HG02642 (cell line): ENCODE measurements around the gene TEX51.

Source experiments
- ATAC-seq: cut with Tn5 transposase; IDR thresholded peaks from one replicate; pipeline ENCODE4 v1.9.1; 2021; ENCODE audit warnings: mild to moderate bottlenecking; ENCODE audit not compliant: unreplicated experiment, poor library complexity

The TEX51 gene

DNA sequence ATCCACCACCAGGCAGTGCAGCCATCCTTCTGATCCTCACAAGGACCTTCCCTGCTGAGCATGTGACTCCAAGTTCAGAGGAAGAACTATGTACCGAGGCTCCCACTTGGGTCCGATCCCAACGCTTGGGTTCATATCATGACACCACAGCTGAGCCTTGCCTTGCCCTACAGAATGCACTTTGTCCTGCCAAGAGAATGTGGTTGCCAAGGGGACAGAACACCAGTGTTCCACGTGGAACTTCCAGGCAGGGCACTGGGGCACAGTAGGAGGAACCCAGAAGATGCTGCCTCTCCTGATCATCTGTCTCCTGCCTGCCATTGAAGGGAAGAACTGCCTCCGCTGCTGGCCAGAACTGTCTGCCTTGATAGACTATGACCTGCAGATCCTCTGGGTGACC is at the start of gene TEX51:
Gene TEX51, plus strand, starts transcription at position 255 of the 400 bp plus-strand sequence. Its CDS starts 29 bp downstream, at position 284.
- no peak for ATAC-seq

DNA sequence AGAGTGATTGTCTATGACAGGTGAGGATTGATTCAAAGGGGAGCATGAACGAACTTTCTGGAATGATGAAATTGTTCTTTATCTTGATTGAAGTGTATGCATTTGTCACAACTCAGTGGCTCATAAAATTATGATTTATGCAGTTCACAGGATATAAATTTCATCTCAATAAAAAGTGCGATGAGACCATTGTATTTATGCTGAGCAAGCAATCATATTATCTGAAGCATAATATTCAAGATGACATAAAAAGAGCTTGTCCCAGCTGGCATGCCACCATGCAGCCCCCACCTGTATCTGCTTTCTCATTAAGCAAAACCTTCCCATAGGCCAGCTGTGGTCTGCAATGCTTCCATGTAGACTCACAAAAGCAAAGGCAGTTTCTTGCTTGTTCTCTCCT is 49.6 kb upstream of the TEX51 start:
- no peak for ATAC-seq

DNA sequence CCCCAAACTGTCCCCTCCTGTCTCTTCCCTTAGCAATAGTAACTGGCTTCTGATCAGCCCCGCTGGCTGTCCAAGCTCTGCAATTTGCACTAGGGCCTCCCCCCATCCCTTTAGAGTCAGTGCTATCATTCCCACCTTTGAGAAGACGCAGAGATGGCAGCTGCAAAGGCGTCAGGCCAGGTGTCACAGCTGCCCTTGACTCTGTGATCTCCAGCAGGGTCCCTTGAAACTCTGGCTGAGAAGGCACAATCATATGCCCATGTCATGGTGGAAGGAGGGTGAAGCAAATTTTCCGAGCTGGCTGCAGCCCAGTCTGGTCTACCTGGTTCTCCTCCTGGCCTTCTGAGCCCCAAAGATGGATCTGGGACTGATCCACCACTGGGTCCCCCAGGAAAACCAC is 49.2 kb upstream of the TEX51 start:
- no peak for ATAC-seq

DNA sequence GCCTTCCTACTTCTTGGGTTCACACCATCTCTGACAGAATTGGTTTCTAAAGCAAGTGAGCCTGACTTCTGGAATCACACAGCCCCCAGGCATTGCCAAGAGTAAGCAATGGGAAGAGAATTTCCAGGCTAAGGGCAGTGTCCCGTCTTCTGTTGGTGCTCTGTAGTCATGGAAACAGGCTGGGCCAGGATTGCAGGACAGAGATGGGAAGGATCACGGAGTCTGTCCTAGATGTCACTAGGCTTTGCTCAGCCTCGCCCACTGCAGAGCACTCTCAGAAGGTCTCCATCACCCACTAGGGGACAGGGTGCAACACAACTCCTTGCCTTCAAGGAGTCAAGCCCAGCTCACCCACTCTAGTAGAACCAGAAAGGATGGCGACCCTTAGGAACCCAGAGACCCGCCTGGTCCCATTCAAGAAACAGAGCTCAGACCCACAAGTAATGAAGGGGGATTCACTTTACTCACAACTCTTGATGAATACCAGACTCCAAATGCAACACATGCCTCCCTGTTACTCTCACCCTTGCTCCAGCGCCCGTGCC is 48.6 kb upstream of the TEX51 start:
- no peak for ATAC-seq

DNA sequence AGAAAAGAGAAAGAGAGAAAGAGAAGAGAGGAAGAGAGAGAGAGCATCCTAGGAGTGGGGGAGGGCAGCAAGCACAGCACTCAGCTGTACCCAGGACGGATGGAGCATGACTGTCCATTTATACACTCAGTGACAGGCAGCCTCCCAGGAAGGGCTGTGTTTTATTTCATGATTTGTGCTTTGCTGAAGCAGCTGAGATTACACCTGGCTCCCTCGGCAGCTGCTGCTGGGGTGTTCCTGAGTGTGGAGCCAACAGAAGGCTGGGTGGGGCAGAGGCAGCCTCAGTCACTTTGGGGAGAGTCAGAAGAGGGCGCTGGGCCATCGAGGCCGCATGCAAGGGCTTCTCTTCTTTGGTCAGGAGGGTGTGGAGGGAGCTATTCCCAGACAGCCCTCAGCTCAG is 47.8 kb upstream of the TEX51 start:
- no peak for ATAC-seq

DNA sequence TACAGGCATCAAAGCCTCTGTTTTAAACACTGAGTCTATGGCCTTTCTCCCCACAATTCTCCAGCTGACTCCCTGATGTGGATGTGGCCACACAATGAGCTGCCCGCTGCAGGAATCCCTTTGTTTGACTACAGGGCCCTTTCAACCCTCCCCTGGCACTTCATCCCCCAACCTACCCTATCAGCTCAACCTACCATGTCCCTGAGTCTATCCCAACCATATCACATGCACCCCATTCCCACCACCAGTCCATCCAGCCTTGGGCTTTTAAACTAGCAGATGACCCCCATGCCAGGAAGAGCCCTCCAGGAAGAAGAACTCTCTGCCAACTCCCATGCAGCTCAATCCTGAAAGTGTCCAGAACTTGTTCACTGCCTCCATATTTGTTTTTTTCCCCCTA is 46.9 kb upstream of the TEX51 start:
- ATAC-seq = no peak

DNA sequence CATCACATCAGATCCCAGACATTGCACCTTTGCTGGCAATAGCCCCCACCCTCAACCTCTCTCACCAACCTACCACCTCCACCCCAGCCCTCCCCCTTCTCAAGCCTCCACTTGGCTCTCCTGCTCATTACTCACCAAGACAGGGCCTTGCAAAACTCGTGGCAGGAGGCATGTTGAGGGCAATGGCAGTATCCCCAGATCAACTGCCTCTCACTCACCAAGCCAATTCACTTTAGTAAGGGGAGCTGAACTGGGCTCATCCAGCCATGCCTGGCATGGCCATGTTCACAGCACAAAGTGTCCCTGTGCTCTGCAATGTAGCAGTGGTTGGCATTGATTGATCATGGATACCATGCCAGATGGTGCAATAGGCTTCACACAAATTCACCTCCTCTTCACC is 46.3 kb upstream of the TEX51 start:
- no peak for ATAC-seq

DNA sequence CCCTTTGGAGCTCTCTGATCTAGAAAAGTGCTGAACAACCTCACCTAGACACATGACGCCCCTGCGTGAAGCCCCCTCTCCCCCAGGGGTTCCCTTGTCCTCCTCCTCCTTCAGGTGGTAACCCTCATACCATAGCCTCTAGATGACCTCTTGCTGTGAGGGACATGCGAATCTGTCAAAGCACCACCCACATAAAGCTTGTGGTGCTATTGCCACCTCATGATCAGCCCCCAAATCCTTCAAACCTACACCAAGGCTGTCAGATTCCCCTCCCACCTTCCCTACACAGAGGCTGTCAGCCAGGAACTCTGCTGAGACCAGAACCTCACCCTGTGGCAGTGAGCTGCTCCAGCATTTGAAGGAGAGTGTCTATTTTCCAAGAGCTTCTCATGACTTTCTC is 43.1 kb upstream of the TEX51 start:
- ATAC-seq = no peak

DNA sequence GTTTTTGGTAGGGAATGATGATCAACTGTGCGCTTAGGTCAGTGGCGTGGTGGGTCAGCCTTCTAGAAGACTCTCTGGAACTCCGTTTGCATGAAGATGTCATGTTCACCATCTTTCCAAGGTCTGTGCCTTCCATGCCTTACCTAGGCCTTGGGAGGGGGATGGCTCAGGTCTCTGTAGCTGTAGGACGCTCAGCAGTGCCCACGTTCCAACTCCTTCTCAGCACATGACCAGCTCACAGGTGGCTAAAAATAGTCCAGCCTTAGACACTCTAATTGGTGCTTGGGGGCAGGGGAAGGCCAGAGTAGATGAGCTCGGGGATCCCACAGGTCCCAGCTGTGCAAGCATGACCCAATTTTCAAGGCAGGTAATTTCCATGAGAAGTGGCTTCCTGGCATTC is 42.3 kb upstream of the TEX51 start:
- no peak for ATAC-seq

DNA sequence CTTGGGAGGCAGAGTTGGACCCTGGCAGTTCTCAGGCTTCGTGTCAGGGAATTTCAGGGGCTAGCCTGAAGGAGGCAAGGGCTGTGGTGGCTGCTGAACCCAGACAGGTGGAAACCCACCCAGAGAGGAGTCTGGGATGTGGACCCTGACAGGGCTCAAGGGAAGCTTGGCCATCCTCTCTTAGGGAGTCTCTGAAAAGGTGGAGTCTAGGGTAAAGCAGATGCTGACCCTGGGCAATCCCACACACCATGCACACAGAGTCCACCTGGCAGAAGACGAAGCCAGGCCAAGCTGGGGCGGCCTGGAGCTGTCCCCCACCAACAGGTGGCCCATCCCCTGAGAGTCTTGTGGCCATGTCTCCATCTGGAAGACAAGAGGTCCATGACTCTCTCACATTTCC is 41.2 kb upstream of the TEX51 start:
- no peak for ATAC-seq

DNA sequence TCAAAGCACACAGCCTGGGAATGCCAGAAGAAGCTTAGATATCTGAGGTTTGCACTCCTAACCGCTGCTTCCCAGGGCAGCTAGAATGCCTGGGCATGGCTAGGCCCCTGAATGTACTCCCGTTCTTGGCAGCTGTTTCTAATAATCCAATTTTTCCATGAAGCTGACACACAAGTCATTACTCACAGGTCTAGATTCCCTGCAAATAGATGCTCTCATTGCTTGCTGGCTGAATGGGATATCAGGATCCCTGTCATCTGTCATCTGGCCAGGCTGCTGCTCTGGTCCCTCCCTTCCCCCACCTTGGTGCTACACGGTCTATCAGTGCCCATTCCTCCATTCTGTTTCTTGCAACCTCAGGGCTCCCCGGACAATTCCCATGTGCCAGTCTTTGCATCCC is 40.7 kb upstream of the TEX51 start:
- no peak for ATAC-seq

DNA sequence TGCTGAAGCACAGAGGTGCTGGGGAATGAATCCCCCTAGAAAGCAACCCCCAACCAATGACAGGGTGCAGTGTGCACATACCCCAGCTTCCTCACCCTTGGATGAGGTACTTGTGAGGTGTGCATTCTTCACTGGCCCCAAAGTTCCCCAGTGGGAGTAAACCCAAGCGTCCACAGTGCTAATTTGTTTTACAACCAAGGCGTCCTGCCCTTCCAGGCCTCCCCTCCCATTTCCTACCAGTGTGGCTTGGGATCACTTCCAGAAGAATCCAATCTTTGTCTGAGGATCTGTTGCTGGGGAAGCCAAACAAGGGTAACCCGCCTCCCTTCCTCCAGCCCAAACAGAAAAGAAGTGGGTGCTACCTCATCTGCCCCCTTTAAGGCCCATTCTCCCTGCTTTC is 40.3 kb upstream of the TEX51 start:
- ATAC-seq = no peak

DNA sequence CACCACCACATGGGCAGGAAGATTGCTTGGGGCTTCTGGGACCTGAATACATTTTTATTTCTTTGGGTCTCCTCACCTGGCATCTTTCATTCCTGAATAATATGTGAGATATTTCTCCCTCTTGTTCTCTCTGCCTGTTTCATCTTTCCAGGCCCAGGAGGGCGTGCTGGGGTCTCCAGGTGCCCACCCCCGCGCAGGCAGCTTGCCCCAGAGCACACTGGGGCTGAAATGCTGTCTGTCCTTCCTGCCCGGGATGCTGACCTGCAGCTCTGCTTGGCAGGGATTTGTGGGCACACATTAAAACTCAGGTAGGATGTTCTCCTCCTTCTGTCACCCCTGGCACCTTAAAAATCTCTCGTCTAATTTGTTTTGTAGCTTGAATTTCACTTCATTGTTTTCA is 39.7 kb upstream of the TEX51 start:
- no peak for ATAC-seq

DNA sequence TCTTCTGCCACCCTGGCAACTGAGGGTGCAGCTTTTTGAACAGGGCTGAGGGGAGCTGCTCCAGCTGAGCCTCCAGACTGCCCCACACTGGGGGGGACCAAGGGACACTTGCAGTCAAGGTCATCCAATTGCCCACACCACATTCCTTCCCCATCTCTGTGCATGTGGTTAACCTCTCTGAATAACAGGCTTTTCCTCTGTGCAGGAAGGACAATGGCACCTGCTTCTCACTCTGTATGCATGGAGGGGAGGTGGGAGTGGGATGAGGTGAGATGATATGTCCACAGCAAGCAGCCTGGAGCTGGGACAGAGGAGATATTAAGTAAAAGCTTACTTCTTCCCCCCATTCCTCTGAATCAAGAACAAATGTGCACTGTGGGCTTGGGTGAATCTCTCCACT is 39.1 kb upstream of the TEX51 start:
- ATAC-seq = no peak

DNA sequence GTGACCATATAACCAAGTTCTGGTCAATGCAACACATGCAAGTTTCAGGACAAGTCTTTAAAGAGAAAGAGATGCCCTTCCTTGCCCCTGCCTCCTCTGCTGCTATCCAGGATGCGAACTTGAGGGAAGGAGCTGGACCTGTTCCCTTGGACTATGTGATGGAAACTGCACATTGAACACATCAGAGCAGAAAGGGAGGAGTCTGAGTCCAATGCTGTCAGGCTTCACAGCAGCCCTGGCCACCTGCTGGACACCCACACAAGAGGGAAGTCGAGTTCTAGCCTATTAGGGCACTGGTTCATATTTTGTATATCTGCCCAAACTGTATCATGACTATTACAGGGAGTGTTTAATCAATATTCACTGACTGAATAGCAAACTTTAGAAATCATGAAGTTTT is 38.3 kb upstream of the TEX51 start:
- no peak for ATAC-seq

DNA sequence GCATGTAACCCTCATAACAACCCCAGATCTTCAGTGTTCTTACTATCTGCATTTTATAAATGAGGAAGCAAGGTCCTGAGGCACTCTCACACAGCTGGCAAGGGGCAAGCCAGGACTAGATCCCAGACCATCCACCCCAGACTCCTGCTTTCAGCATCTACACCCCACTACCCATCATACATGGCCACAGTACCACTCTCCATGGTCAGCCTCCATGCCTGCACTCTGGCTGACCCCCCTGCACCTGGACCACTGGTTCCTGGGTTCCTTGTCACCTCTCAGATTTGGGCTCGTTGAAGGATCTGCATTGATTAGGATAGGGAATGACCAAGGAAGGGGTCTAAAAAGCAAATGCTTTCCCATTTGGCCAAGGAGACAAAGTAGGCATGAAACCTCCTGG is 36.0 kb upstream of the TEX51 start:
- ATAC-seq = no peak

DNA sequence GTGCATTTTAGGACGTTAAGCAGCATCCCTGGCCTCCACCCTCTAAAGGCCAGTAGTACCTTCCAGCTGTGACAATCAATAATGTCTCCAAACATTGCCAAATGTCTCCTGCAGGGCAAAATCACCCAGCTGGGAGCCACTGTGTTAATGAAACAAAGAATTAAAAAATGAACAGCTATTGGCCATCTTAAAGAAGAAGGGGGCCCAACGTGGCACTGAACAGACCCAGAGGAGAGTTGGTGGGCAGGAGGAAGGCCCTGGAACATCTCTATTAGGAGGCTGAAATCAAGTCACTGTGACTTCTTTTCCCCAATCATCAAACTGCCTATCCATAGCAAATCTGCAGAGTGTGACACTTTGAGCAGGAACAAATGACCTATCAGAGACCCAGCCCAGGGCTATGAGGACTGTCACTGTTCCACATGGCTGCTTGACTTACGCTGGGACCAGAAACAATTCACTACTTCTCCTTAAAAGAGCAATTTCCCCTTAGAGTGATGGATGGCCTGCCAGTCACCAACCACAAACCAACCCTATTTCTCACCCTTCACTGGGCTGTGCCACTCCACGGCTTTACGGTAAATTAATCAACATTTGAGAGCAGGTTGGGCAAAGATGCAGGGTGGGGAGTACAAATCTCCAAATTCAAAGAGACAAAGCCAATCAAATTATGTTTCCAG is 35.2 kb upstream of the TEX51 start:
- ATAC-seq = no peak

DNA sequence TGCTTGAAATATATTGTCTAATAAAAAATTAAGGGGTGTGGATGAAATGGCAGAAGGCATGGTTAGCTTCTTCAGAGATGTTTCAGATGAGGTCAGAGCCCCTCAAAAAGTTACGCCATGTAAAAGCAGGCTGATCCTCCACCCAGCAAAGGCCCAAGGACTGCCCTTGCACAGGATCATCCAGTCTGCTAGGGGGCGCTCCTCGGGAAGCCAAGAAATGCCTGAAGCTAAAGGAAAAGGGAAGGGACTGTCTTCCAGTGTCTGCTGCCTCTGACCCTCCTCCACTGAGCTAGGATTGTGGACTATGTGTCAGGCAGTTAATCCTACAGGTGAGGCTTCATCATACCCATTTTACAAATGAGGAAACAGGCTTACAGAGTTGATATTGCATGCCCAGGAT is 33.8 kb upstream of the TEX51 start:
- no peak for ATAC-seq

DNA sequence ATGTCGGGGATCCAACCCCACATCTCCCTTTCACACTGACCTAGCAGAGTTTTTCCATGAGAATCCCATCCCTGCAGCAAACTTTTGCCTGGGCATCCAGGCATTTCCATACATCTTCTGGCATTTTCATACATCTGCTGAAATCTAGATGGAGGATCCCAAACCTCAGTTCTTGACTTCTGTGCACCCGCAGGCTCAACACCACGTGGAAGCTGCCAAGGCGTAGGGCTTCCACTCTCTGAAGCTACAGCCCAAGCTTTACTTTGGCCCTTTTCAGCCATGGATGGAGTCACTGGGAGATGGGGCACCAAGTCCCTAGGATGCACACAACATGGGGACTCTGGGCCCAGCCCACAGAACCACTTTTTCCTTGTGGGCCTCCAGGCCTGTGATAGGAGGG is 32.2 kb upstream of the TEX51 start:
- no peak for ATAC-seq

DNA sequence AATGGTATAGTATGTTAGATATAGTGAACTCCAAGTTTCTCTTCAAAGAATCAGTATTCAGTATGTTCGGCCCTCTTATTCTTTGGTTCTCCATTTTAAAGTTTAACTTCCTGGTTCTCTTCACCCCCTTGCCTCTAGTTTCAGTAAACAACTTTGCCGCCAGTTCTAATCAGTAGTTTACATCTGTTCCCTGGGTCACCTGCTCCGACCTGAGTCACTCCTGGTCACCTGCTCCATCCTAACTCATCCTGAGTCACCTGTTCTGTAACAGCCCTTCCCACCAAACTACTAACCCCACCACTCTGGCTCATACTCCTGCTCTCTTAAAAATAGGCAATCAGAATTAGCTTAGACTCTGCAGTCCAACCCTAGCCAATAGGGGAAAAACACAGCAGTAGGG is 23.7 kb upstream of the TEX51 start:
- no peak for ATAC-seq

DNA sequence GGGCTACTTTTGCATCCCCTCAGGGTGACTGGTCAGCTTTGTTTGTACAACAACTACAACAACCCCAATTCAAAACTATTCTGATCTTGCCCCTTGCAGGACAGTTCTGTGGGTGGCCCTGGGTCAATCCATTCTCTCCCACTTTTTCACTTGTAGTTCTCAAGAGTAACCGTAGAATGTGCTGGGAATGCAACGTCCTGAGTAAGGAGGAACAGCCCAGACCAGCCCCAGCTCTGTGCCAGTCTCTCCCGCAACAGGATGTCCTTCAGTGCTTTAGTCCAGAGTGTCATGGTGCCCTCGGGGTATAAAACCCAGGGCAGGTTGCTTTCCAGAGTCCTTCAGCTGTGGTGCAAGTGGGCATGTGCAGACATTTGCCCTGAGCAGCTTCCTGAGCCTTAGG is 22.1 kb upstream of the TEX51 start:
- ATAC-seq = no peak

DNA sequence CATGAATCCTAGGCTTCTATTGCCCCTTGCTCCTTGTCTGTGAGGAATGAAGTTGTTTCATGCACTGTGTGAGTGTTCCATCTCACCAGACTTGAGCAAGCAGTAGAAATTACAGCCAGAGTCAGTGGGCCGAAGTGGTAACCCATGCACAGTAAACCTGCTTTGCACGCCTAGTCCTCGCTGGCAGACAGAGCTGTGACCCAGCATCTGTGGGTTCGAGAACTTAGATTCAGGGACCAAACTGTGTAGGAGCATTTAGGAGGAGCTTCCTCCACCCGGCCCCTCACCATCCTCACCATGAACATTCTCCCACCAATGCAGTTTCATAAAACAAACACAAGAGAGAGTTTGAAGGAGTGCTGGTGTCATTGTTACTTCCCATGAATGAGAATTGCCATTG is 21.6 kb upstream of the TEX51 start:
- no peak for ATAC-seq
